Osteocyte (in vitro differentiated cells): ENCODE results near the gene LSM11. TPM values are rescaled to one million over a fixed set of nuclear protein-coding genes. Genes with fewer than 3 reads are reported as not detected.
"Not testable (repeated sequence)": the region's sequence is repeated elsewhere in the genome, so short reads cannot be mapped to it uniquely, and the experiment has no call there.

Experiments used
- DNase-seq: peaks from one replicate; pipeline ENCODE4 v3.0.0; 2021; ENCODE audit warnings: mixed read lengths; ENCODE audit not compliant: unreplicated experiment; ENCODE audit errors: extremely low spot score
- H3K27ac Mint-ChIP-seq: one replicate; pipeline ENCODE4 v1.8.0; 2021; ENCODE audit warnings: mild to moderate bottlenecking, mixed read lengths; ENCODE audit not compliant: unreplicated experiment
- H3K27me3 Mint-ChIP-seq: one replicate; pipeline ENCODE4 v1.8.0; 2021; ENCODE audit warnings: mixed read lengths; ENCODE audit not compliant: unreplicated experiment
- H3K36me3 Mint-ChIP-seq: one replicate; pipeline ENCODE4 v1.8.0; 2021; ENCODE audit warnings: mixed read lengths; ENCODE audit not compliant: unreplicated experiment
- H3K4me1 Mint-ChIP-seq: one replicate; pipeline ENCODE4 v1.8.0; 2021; ENCODE audit warnings: mixed read lengths; ENCODE audit not compliant: unreplicated experiment
- H3K4me3 Mint-ChIP-seq: one replicate; pipeline ENCODE4 v1.8.0; 2021; ENCODE audit warnings: mild to moderate bottlenecking, moderate library complexity, mixed read lengths; ENCODE audit not compliant: unreplicated experiment
- H3K9me3 Mint-ChIP-seq: one replicate; pipeline ENCODE4 v1.8.0; 2021; ENCODE audit warnings: mixed read lengths; ENCODE audit not compliant: unreplicated experiment
- total RNA-seq: library from RNA; stranded (reverse); gene quantifications from 2 replicates; pipeline ENCODE4 v1.2.1, GENCODE V29; 2021
- TF ChIP-seq, protein P1 (sequence below): fragments of 200-600 bp; sonication (generic); IDR thresholded peaks from 2 replicates; pipeline ENCODE4 v1.5.0; 2021; ENCODE audit warnings: antibody characterized with exemption, mild to moderate bottlenecking, moderate library complexity

Gene LSM11
- total RNA-seq, 1 donor from 2014 or later, result 7.2 TPM

DNA sequence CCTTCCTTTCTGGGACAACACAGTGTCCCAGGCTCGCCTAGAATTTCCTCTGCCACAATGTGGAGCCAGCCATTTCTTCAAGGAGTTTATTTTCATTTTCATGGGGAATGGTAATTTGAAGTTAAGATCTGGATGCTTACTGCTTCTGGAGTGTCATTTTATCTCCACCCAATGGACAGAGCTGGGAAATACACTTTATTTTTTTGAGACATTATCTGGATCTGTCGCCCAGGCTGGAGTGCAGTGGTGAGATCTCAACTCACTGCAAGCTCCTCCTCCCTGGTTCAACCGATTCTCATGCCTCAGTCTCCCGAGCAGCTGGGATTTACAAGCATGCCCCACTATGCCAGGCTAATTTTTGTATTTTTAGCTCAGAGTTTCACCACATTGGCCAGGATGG, 25.0 kb upstream of the LSM11 start:
- H3K36me3 Mint-ChIP-seq, result peaks cover 2% of the 10 kb centered on the region
- H3K27ac Mint-ChIP-seq, result peak overlapping the region; percentile 56
- TF ChIP-seq, protein P1, sequence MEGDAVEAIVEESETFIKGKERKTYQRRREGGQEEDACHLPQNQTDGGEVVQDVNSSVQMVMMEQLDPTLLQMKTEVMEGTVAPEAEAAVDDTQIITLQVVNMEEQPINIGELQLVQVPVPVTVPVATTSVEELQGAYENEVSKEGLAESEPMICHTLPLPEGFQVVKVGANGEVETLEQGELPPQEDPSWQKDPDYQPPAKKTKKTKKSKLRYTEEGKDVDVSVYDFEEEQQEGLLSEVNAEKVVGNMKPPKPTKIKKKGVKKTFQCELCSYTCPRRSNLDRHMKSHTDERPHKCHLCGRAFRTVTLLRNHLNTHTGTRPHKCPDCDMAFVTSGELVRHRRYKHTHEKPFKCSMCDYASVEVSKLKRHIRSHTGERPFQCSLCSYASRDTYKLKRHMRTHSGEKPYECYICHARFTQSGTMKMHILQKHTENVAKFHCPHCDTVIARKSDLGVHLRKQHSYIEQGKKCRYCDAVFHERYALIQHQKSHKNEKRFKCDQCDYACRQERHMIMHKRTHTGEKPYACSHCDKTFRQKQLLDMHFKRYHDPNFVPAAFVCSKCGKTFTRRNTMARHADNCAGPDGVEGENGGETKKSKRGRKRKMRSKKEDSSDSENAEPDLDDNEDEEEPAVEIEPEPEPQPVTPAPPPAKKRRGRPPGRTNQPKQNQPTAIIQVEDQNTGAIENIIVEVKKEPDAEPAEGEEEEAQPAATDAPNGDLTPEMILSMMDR, result peak; percentile 73
- H3K4me1 Mint-ChIP-seq, result peaks cover 18% of the 10 kb centered on the region
- no peak overlapping the region for H3K4me3 Mint-ChIP-seq
- no peaks in the 10 kb centered on the region for H3K27me3 Mint-ChIP-seq
- peaks cover 4% of the 10 kb centered on the region for H3K9me3 Mint-ChIP-seq
- no peak for DNase-seq

DNA sequence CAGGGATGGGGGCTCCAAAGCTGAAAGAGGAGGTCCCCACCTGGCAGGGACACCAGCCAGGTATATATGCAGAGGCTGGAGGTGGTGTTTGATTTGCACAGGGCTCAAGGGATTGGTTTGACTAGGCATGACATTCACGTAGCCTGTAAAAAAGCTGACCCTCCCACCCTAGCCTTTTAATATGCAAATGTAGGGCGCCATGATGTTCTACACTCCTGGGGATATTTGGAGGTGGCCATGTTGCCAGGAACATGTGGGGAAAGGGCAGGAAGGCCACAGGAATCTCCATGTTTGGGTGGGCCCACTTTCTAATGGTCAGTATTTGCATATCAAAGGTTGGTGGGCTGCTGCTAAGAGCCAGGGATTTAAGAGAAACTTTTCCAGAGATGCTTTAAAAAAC, 24.3 kb upstream of the LSM11 start:
- peaks cover 2% of the 10 kb centered on the region for H3K36me3 Mint-ChIP-seq
- H3K27me3 Mint-ChIP-seq, result no peaks in the 10 kb centered on the region
- peaks cover 4% of the 10 kb centered on the region for H3K9me3 Mint-ChIP-seq
- no peak for DNase-seq
- no peak overlapping the region for H3K27ac Mint-ChIP-seq
- TF ChIP-seq, protein P1, result no peak
- no peak overlapping the region for H3K4me3 Mint-ChIP-seq
- peaks cover 14% of the 10 kb centered on the region for H3K4me1 Mint-ChIP-seq

DNA sequence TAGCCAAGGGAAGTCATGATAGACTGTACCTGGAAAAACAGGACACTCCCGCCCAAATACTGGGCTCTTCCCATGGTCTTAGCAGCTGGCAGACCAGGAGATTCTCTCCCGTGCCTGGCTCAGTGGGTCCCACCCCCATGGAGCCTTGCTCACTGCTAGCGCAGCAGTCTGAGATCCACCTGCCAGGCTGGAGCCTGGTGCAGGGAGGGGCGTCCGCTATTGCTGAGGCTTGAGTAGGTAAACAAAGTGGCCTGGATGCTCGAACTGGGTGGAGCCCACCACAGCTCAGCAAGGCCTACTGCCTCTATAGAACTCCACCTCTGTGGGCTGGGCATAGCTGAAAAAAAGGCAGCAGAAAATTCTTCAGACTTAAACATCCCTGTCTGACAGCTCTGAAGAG, 22.4 kb upstream of the LSM11 start:
- no peak overlapping the region for H3K27ac Mint-ChIP-seq
- peaks cover 12% of the 10 kb centered on the region for H3K4me1 Mint-ChIP-seq
- peaks cover 8% of the 10 kb centered on the region for H3K9me3 Mint-ChIP-seq
- TF ChIP-seq, protein P1, result no peak
- H3K27me3 Mint-ChIP-seq, result no peaks in the 10 kb centered on the region
- no peak overlapping the region for H3K4me3 Mint-ChIP-seq
- no peak for DNase-seq
- H3K36me3 Mint-ChIP-seq, result peaks cover 2% of the 10 kb centered on the region

- not testable (repeated sequence) for H3K27me3 Mint-ChIP-seq, H3K27ac Mint-ChIP-seq, DNase-seq, H3K4me3 Mint-ChIP-seq, H3K36me3 Mint-ChIP-seq, H3K9me3 Mint-ChIP-seq
- H3K4me1 Mint-ChIP-seq, result peaks cover 11% of the 10 kb centered on the region
Observed at GRCh38 chr5:157722895-157723294, 20.6 kb upstream of the LSM11 start.

DNA sequence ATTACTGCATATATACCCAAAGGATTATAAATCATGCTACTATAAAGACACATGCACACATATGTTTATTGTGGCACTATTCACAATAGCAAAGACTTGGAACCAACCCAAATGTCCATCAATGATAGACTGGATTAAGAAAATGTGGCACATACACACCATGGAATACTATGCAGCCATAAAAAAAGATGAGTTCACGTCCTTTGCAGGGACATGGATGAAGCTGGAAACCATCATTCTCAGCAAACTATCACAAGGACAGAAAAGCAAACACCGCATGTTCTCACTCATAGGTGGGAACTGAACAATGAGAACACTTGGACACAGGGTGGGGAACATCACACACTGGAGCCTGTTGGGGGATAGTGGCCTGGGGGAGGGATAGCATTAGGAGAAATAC, 16.9 kb upstream of the LSM11 start:
- H3K9me3 Mint-ChIP-seq, H3K4me1 Mint-ChIP-seq, H3K27ac Mint-ChIP-seq, H3K4me3 Mint-ChIP-seq, DNase-seq, H3K36me3 Mint-ChIP-seq, H3K27me3 Mint-ChIP-seq: not testable (repeated sequence)

DNA sequence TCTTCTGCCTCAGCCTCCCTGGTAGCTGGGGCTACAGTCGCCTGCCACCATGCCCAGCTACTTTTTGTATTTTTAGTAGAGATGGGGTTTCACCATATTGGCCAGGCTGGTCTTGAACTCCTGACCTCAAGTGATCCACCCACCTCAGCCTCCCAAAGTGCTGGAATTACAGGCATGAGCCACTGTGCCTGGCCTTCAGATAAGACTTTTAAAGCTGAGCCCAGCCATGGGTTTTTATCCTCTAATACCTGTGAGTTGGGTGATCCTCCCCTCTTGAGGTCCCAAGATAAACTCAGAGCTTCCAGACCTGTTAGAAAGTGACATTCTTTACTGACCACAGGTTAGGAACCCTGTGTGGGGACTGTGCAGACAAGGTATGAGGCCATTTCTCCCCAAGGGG, 15.7 kb upstream of the LSM11 start:
- H3K9me3 Mint-ChIP-seq, H3K27ac Mint-ChIP-seq, DNase-seq, H3K36me3 Mint-ChIP-seq, H3K4me3 Mint-ChIP-seq, H3K27me3 Mint-ChIP-seq: not testable (repeated sequence)
- H3K4me1 Mint-ChIP-seq, result peaks cover 13% of the 10 kb centered on the region

DNA sequence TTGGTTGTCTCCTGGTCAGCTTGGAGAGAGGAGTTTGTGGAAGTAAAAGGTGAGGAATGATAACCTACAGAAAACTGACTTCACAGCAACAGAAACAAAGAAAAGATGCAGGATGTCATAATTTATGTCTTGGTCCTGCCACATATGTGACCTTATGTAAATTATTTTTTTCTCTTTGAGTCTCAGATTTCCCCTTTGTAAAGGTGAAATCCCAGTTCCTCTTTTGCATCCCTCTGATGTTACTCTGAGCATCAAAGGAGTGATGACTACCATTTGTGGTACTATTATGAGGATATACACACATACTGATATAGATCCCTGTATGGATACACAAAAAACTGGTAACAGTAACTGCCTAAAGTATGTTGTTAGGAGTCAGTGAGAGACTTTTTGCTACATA, 13.7 kb upstream of the LSM11 start:
- TF ChIP-seq, protein P1, result no peak
- no peak overlapping the region for H3K27ac Mint-ChIP-seq
- peaks cover 5% of the 10 kb centered on the region for H3K36me3 Mint-ChIP-seq
- H3K4me1 Mint-ChIP-seq, result peaks cover 13% of the 10 kb centered on the region
- no peaks in the 10 kb centered on the region for H3K27me3 Mint-ChIP-seq
- H3K9me3 Mint-ChIP-seq, result peaks cover 3% of the 10 kb centered on the region
- DNase-seq, result no peak
- no peak overlapping the region for H3K4me3 Mint-ChIP-seq
